ENCODE results near the gene RAB7A.
"Not testable (repeated sequence)": the region's sequence is repeated elsewhere in the genome, so short reads cannot be mapped to it uniquely, and the experiment has no call there.

Gene RAB7A

DNA sequence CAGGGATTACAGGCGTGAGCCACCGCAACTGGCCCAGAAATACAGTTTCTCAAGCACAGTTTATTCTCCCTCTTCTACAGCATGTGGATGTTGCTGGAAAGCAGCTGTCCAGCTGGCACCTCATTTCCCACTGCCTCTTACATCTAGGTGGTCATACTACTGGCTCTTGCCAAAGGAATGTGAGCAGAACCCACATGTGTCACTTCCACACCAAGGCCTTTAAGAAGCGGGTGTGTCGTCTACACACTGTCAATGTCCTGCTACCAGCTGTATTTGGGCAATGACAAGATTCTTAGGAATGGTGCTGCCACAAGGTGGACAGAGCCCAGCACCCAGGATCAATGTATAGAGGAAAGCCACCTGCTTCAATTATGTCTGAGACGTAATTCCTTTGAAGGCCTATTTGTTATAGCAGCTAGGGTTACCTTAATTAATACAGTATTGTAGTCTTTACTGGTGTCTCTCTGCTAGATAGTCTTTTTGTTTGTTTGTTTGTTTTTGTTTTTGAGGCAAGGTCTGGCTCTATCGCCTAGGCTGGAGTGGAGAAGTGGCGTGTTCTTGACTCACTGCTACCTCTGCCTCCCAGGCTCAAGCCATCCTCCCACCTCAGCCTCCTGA is 15.1 kb upstream of the RAB7A start:
- Histone ChIP-seq H3K4me1 (ENCODE audit: control insufficient read depth, insufficient read depth, low read length, poor library complexity, severe bottlenecking) (peaks cover 7% of the 10 kb centered on the region), H3K9me3 (ENCODE audit: control insufficient read depth, low read length) (no peaks in the 10 kb centered on the region), H3K4me3 (ENCODE audit: insufficient read depth, low read depth, low read length, poor library complexity, severe bottlenecking) (no peak overlapping the region), H3K27ac (ENCODE audit: insufficient read depth, low read length, poor library complexity, severe bottlenecking) (no peak overlapping the region), H3K36me3 (ENCODE audit: control insufficient read depth, insufficient read depth, low read length) (no peaks in the 10 kb centered on the region), H3K27me3 (replicated peaks; ENCODE audit: control insufficient read depth, insufficient read depth, low read length, poor library complexity, severe bottlenecking) (no peaks in the 10 kb centered on the region)
- DNase-seq, result no peak

- no peak overlapping the region for H3K27ac ChIP-seq (ENCODE audit: insufficient read depth, low read length, poor library complexity, severe bottlenecking)
- H3K36me3 ChIP-seq (ENCODE audit: control insufficient read depth, insufficient read depth, low read length), result no peaks in the 10 kb centered on the region
Measured at GRCh38 chr3:128712848-128713247, 13.1 kb upstream of the RAB7A start.

DNA sequence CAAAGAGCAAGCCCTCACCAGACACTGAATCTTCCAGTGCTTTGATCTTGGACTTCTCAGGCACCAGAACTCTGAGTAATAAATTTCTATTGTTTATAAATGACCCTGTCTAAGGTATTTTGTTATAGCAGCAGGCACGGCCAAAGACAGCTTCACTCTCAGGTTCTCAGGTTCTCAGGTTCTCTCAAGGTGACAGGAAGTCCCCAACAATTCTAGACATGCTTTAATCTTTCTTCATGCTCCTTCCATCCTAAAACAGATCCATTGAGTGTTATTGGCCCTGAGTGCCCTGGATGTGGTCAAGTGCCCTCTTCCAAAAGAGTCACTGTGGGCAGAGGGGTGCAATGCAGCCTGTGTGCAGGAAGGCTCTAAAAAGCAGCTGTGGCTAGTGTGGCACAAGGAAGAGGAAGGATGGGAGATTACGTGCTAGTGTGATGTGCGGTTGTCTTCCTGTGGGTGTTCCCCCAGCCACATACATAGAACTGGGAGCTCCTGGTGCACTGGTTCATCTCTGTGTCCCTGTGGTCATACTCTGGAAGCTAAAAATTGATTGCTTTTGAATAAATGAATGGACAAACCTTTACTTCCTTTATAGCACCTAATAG is 11.0 kb upstream of the RAB7A start:
- H3K4me3 ChIP-seq (ENCODE audit: insufficient read depth, low read depth, low read length, poor library complexity, severe bottlenecking), result no peak overlapping the region

More at GRCh38 chr3:128712848-128713247, 13.1 kb upstream of the RAB7A start:
- peaks cover 7% of the 10 kb centered on the region for H3K4me1 ChIP-seq (ENCODE audit: control insufficient read depth, insufficient read depth, low read length, poor library complexity, severe bottlenecking)
- no peak overlapping the region for H3K4me3 ChIP-seq (ENCODE audit: insufficient read depth, low read depth, low read length, poor library complexity, severe bottlenecking)
- H3K27me3 ChIP-seq (replicated peaks; ENCODE audit: control insufficient read depth, insufficient read depth, low read length, poor library complexity, severe bottlenecking), result no peaks in the 10 kb centered on the region
- H3K9me3 ChIP-seq (ENCODE audit: control insufficient read depth, low read length), result no peaks in the 10 kb centered on the region
- DNase-seq, result no peak

DNA sequence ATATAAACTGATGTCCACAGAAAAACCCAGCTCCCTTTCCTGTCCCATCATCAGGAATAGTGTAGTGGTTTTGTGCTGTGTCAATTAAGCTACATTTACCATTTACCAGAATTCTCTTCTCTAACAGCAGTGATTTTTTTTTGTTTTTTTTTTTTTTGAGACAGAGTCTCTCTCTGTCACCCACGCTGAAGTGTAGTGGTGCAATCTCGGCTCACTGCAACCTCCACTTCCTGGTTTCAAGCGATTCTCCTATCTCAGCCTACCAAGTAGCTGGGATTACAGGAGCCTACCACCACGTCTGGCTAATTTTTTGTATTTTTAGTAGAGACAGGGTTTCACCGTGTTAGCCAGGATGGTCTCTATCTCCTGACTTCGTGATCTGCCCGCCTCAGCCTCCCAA is 7.1 kb upstream of the RAB7A start:
- DNase-seq; H3K9me3 ChIP-seq (ENCODE audit: control insufficient read depth, low read length); H3K36me3 ChIP-seq (ENCODE audit: control insufficient read depth, insufficient read depth, low read length); H3K4me1 ChIP-seq (ENCODE audit: control insufficient read depth, insufficient read depth, low read length, poor library complexity, severe bottlenecking); H3K27ac ChIP-seq (ENCODE audit: insufficient read depth, low read length, poor library complexity, severe bottlenecking); H3K4me3 ChIP-seq (ENCODE audit: insufficient read depth, low read depth, low read length, poor library complexity, severe bottlenecking); H3K27me3 ChIP-seq (replicated peaks; ENCODE audit: control insufficient read depth, insufficient read depth, low read length, poor library complexity, severe bottlenecking): not testable (repeated sequence)

More for the DNA sequence above, 11.0 kb upstream of the RAB7A start:
- Histone ChIP-seq H3K4me1 (ENCODE audit: control insufficient read depth, insufficient read depth, low read length, poor library complexity, severe bottlenecking) (peaks cover 7% of the 10 kb centered on the region), H3K36me3 (ENCODE audit: control insufficient read depth, insufficient read depth, low read length) (no peaks in the 10 kb centered on the region), H3K27ac (ENCODE audit: insufficient read depth, low read length, poor library complexity, severe bottlenecking) (peak overlapping the region; percentile 11), H3K27me3 (replicated peaks; ENCODE audit: control insufficient read depth, insufficient read depth, low read length, poor library complexity, severe bottlenecking) (no peaks in the 10 kb centered on the region), H3K9me3 (ENCODE audit: control insufficient read depth, low read length) (no peaks in the 10 kb centered on the region)
- DNase-seq, result peak in 2 of 3 donors; percentile 11 to 18

DNA sequence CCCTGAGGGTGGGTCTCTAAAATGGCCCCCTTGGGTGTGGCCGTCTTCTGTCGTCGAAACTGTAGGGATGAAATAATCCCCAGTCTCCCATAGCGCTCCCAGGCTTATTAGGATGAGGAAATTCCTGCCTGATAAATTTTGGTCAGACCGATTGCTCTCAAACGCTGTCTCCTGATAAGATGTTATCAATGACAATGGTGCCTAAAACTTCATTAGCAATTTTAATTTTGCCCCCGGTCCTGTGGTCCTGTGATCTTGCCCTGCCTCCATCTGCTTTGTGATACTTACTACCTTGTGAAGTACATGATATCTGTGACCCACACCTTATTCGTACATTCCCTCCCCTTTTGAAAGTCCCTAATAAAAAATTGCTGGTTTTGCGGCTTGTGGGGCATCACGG is 5.1 kb upstream of the RAB7A start:
- Histone ChIP-seq H3K27me3 (replicated peaks; ENCODE audit: control insufficient read depth, insufficient read depth, low read length, poor library complexity, severe bottlenecking) (no peaks in the 10 kb centered on the region), H3K4me3 (ENCODE audit: insufficient read depth, low read depth, low read length, poor library complexity, severe bottlenecking) (no peak overlapping the region), H3K36me3 (ENCODE audit: control insufficient read depth, insufficient read depth, low read length) (no peaks in the 10 kb centered on the region), H3K9me3 (ENCODE audit: control insufficient read depth, low read length) (no peaks in the 10 kb centered on the region), H3K4me1 (ENCODE audit: control insufficient read depth, insufficient read depth, low read length, poor library complexity, severe bottlenecking) (no peaks in the 10 kb centered on the region), H3K27ac (ENCODE audit: insufficient read depth, low read length, poor library complexity, severe bottlenecking) (no peak overlapping the region)
- no peak for DNase-seq

- no peak overlapping the region for H3K27ac ChIP-seq (ENCODE audit: insufficient read depth, low read length, poor library complexity, severe bottlenecking)
- no peaks in the 10 kb centered on the region for H3K27me3 ChIP-seq (replicated peaks; ENCODE audit: control insufficient read depth, insufficient read depth, low read length, poor library complexity, severe bottlenecking)
- no peaks in the 10 kb centered on the region for H3K9me3 ChIP-seq (ENCODE audit: control insufficient read depth, low read length)
- H3K36me3 ChIP-seq (ENCODE audit: control insufficient read depth, insufficient read depth, low read length), result no peaks in the 10 kb centered on the region
- H3K4me1 ChIP-seq (ENCODE audit: control insufficient read depth, insufficient read depth, low read length, poor library complexity, severe bottlenecking), result peaks cover 14% of the 10 kb centered on the region
- no peak for DNase-seq
- H3K4me3 ChIP-seq (ENCODE audit: insufficient read depth, low read depth, low read length, poor library complexity, severe bottlenecking), result no peak overlapping the region
Measured at GRCh38 chr3:128723477-128723876, 2.5 kb upstream of the RAB7A start.

DNA sequence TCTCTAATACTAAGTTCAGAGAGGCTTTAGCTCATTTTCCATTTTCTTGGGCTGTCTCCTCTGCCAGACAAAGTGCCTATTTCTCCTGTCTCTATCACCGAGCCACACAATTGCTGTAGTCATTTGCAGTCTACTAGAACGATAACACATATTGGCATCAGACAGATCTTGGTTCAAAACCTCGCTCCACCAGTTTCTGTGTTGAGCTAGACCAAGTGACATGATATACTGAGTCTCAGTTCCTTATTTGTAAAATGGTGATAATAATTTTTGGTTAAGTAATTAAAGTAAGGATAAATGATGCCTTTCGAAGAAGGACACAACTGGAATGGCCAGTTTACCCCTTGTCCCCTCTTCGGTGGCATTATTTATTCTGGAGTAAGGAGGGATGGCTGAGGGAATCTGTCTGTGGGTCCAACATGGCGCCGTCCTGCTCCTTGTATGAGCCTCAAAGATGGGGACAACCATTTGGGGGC is 398 bp upstream of the RAB7A start:
- Histone ChIP-seq H3K4me1 (ENCODE audit: control insufficient read depth, insufficient read depth, low read length, poor library complexity, severe bottlenecking) (peaks cover 20% of the 10 kb centered on the region), H3K4me3 (ENCODE audit: insufficient read depth, low read depth, low read length, poor library complexity, severe bottlenecking) (peak overlapping the region; percentile 89), H3K27ac (ENCODE audit: insufficient read depth, low read length, poor library complexity, severe bottlenecking) (peak overlapping the region; percentile 91), H3K36me3 (ENCODE audit: control insufficient read depth, insufficient read depth, low read length) (no peaks in the 10 kb centered on the region), H3K9me3 (ENCODE audit: control insufficient read depth, low read length) (no peaks in the 10 kb centered on the region), H3K27me3 (replicated peaks; ENCODE audit: control insufficient read depth, insufficient read depth, low read length, poor library complexity, severe bottlenecking) (no peaks in the 10 kb centered on the region)
- no peak for DNase-seq

DNA sequence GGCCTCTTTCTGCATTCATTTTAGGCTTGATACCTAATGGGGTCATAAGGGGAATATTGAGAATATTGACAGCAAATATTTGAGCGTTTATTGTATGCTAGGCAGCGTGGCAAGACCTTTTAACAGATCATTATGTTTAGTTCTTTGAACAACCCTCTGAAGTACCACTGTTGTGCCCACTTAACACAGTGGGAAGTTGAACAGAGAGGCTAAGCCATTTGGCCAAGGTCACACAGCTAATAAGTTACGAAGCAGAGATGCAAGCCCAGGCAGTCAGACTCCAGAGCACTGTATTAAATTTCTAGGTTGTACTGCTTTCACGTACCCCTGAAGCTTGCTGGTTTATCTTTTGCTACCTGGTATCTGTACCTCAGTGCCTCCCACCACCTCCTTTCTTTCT is 1.1 kb downstream of the RAB7A start:
- Histone ChIP-seq H3K27me3 (replicated peaks; ENCODE audit: control insufficient read depth, insufficient read depth, low read length, poor library complexity, severe bottlenecking) (no peaks in the 10 kb centered on the region), H3K27ac (ENCODE audit: insufficient read depth, low read length, poor library complexity, severe bottlenecking) (peak overlapping the region; percentile 91), H3K4me3 (ENCODE audit: insufficient read depth, low read depth, low read length, poor library complexity, severe bottlenecking) (peak overlapping the region; percentile 89), H3K4me1 (ENCODE audit: control insufficient read depth, insufficient read depth, low read length, poor library complexity, severe bottlenecking) (peaks cover 26% of the 10 kb centered on the region), H3K9me3 (ENCODE audit: control insufficient read depth, low read length) (no peaks in the 10 kb centered on the region), H3K36me3 (ENCODE audit: control insufficient read depth, insufficient read depth, low read length) (no peaks in the 10 kb centered on the region)
- DNase-seq, result no peak

DNA sequence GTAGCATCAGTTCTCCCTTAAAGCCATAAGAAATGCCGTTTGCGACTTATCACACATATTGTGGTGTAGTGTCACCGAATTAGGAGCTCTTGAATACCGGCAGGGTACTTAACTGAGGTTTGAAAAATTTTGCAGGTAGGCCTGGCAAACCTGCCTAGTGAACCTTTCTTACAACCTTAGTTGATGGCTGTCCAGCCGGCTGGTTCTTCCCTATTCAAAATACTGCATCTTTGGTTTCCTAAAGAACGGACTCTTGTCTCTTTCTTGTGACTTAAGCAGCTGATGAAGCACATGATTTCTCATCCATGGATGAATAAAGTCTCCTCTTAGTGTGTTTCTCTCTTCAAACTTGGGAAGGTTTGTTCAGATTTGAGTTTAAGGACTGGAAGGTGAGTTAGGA is 1.5 kb downstream of the RAB7A start:
- no peaks in the 10 kb centered on the region for H3K27me3 ChIP-seq (replicated peaks; ENCODE audit: control insufficient read depth, insufficient read depth, low read length, poor library complexity, severe bottlenecking)
- H3K9me3 ChIP-seq (ENCODE audit: control insufficient read depth, low read length), result no peaks in the 10 kb centered on the region
- peak overlapping the region; percentile 89 for H3K4me3 ChIP-seq (ENCODE audit: insufficient read depth, low read depth, low read length, poor library complexity, severe bottlenecking)
- DNase-seq, result no peak
- peaks cover 27% of the 10 kb centered on the region for H3K4me1 ChIP-seq (ENCODE audit: control insufficient read depth, insufficient read depth, low read length, poor library complexity, severe bottlenecking)
- H3K36me3 ChIP-seq (ENCODE audit: control insufficient read depth, insufficient read depth, low read length), result no peaks in the 10 kb centered on the region
- H3K27ac ChIP-seq (ENCODE audit: insufficient read depth, low read length, poor library complexity, severe bottlenecking), result no peak overlapping the region

- Histone ChIP-seq H3K27ac (ENCODE audit: insufficient read depth, low read length, poor library complexity, severe bottlenecking) (no peak overlapping the region), H3K27me3 (replicated peaks; ENCODE audit: control insufficient read depth, insufficient read depth, low read length, poor library complexity, severe bottlenecking) (no peaks in the 10 kb centered on the region), H3K4me1 (ENCODE audit: control insufficient read depth, insufficient read depth, low read length, poor library complexity, severe bottlenecking) (peaks cover 31% of the 10 kb centered on the region), H3K9me3 (ENCODE audit: control insufficient read depth, low read length) (no peaks in the 10 kb centered on the region), H3K4me3 (ENCODE audit: insufficient read depth, low read depth, low read length, poor library complexity, severe bottlenecking) (peak overlapping the region; percentile 89), H3K36me3 (ENCODE audit: control insufficient read depth, insufficient read depth, low read length) (no peaks in the 10 kb centered on the region)
- DNase-seq, result no peak
Measured at GRCh38 chr3:128727996-128728395, 2.0 kb downstream of the RAB7A start.

Measured in effector memory CD4-positive, alpha-beta T cell (primary cell).